GM18861 (cell line): ENCODE measurements around the gene HTR2C.
"Not testable (repeated sequence)": the region's sequence is repeated elsewhere in the genome, so short reads cannot be mapped to it uniquely, and the experiment has no call there.

Source experiments
- ATAC-seq: cut with Tn5 transposase; IDR thresholded peaks from one replicate; pipeline ENCODE4 v1.9.1; 2021; ENCODE audit not compliant: unreplicated experiment

Gene HTR2C

GRCh38 chrX:114710571-114710970 lies 126.7 kb downstream of the HTR2C start:
- ATAC-seq: no peak

GRCh38 chrX:114712466-114712865 lies 128.6 kb downstream of the HTR2C start:
- ATAC-seq: no peak

- ATAC-seq: no peak
These were observed 131.2 kb downstream of the HTR2C start for GRCh38 chrX:114715096-114715495.

DNA sequence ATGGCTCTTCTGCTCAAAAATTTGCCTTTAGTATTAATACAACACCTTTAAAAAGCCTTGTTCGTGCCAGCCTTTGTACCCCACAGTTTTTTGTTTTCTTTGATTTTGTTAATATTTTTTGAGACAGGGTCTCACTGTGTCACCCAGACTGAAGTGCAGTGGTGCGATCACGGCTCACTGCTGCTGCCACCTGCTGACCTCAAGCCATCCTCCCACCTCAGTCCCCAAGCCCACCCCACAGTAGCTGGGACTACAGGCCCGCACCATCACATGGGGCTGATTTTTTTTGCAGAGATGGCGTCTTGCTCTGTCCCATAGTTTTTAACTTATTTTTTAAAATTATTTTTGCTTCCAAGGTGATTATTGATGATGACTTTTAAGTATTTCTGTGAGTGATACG lies 134.0 kb downstream of the HTR2C start:
- no peak for ATAC-seq

GRCh38 chrX:114766541-114766940 lies 182.7 kb downstream of the HTR2C start:
- ATAC-seq: no peak

DNA sequence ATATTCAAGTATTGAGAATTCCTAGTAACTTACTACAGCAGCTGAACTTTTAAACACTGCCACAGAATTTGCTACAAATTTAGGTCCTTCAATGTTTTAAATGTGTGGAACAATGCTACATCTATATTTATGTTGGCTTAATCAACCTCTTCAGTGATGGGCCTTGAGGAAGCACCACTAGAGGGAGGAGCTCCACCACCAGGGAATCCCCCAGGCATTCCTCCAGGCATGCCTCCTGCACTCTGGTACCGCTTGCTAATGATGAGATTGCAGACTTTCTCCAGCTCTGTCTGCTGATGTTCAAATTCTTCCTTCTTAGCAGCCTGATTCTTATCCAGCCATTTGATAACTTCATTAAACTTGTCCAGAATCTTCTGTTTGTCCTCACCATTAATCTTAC lies 190.8 kb downstream of the HTR2C start:
- no peak for ATAC-seq

DNA sequence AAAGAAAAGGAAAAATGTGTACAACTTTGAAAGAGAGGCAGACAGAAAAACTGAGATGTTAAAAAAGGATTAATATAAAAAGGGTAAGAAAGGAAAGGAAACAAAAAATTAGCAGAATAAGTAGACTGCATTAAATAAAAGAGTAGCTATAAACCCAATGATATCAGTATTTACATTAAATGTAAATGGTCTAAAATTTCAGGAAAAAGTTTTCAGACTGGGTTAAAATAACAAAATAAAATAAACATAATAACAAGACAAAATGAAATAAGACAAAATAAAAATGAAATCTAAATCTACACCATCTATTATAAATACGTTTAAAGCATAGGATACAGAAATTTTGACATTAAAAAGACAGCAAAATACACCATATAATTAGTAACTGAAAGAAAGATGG lies 199.0 kb downstream of the HTR2C start:
- no peak for ATAC-seq

- no peak for ATAC-seq
These were observed 203.2 kb downstream of the HTR2C start for GRCh38 chrX:114787061-114787460.

- ATAC-seq: no peak
These were observed 213.6 kb downstream of the HTR2C start for GRCh38 chrX:114797494-114797893.

DNA sequence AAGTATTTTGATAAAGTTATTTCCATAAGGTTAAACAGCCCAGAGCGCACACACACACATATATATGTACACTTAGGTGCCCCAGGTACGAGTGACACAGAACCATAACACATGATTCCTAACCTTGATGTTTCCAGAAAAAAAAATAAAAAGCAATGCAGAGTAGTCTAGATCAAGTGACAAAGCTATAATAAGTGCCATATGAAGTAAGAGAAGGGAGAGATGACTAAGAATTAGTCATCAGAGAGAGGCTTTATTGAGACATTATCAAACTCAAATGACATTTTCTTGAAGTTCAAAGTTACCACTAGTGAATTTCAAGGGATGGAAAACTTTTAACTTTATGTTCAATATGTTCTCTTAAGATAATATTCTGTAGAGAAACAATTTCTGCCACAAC lies 215.0 kb downstream of the HTR2C start:
- ATAC-seq: no peak

DNA sequence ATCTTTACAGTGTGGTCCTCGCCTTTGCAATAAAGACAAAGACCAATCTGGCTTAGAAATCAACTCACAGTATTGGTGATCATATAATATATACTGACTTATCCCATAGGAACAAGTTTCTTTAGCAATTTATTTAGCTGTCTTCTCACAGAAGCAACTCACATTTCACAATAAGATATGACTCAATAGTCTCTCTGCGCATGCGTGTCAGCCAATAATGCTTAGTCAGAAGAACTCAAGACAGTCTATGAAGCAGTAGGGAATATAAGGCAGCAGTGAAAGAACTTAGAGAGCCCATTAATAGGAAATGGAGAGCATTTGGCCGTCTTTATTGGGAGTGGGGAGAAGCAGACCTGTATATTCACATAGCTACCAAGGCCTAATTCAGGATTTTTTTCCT lies 216.8 kb downstream of the HTR2C start:
- ATAC-seq: no peak

GRCh38 chrX:114819509-114819908 lies 235.6 kb downstream of the HTR2C start:
- ATAC-seq: no peak

DNA sequence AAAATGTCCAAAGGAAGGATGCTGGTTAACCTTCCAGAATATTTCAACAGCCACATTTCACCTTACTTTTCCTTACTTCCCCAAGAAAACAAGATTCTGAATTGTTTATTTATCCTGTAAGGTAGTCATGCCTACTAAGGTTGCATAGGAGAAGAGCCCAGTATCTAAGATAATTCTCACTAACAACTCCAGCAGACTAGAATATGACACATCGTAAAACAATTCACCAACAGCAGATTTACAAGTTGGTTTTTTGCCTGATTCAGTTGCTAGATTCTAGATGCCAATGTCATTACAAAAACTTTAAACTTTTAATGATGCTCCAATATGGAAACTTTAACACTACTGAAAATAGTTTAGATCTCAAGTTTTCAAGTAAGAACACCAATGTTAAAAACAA lies 257.2 kb downstream of the HTR2C start:
- ATAC-seq: no peak

- no peak for ATAC-seq
These were observed 258.3 kb downstream of the HTR2C start for GRCh38 chrX:114842181-114842580.

GRCh38 chrX:114889481-114889880 lies 305.6 kb downstream of the HTR2C start:
- ATAC-seq: no peak

DNA sequence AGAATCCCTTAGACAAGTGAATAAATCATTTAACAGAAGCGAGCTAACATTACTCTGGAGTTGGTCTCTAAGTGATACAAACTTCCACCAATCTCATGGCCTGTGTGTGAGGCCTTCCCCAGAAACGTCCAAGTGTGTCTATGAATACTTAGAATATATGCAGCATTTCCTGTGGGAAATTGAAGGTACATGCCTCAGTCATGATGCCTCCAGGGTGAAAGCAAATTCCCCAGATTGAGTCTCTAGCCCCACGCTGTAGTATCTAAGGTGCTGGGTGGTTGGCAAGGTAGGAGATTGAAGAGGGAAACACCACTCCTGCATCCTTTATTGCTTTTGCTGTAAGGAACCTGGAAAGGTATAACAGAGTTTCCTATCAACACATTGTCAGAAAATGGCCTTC lies 319.7 kb downstream of the HTR2C start:
- ATAC-seq: no peak

DNA sequence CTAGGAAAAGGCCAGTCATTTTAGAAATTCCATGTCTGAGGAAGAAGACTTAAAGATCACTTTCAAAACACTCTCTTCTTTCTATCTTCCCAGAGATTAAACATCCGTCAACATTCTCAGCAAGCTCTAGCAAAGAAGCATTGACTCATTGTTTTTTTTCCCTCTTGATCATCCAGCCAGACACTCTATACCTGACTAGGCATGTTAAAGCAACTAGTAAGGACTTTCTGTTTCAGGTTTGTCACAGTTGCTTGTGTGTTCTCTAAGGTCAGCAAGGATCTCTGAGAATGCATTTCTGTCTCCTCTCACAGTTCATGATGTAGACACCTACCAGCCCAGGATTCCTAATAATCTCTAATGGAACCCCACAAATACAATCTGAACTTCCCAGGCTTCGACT lies 321.4 kb downstream of the HTR2C start:
- ATAC-seq: no peak

DNA sequence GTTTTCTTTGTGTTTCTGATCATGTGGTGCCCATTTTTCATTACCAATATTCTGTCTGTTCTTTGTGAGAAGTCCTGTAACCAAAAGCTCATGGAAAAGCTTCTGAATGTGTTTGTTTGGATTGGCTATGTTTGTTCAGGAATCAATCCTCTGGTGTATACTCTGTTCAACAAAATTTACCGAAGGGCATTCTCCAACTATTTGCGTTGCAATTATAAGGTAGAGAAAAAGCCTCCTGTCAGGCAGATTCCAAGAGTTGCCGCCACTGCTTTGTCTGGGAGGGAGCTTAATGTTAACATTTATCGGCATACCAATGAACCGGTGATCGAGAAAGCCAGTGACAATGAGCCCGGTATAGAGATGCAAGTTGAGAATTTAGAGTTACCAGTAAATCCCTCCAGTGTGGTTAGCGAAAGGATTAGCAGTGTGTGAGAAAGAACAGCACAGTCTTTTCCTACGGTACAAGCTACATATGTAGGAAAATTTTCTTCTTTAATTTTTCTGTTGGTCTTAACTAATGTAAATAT lies 323.2 kb downstream of the HTR2C start:
- no peak for ATAC-seq

GRCh38 chrX:114924423-114924822 lies 340.5 kb downstream of the HTR2C start:
- ATAC-seq: no peak

- ATAC-seq: no peak
These were observed 341.0 kb downstream of the HTR2C start for GRCh38 chrX:114924856-114925255.

DNA sequence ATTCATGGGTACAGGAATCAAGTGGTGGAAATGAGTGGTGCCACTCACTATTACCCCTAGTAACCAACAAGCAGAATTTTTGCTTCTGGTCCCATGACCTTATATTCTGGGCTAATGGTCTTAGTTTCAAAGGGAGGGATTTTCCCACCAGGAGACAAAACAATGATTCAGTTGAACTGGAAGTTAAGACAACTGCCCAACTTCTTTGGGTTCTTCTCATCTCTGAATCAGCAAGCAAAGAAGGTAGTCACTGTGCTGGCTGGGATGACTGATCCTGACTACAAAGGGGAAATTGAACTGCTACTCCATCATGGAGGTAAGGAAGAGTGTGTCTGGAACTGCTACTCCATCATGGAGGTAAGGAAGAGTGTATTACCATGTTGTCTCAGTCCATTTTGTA lies 346.3 kb downstream of the HTR2C start:
- no peak for ATAC-seq

DNA sequence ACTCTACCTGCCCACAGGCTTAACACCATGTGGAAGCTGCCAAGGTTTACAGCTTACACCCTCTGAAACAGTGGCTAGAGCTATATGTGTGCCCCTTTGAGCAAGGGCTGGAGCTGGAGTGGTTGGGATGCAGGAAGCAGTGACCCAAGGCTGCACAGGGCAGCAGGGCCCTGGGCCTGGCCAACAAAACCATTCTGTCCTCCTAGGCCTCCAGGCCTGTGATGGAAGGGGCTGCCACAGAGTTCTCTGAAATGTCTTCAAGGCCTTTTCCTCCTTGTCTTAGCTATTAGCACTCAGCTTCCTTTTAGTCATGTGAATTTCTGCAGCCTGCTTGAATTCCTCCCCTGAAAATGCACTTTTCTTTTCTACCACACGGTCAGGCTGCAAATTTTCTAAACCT lies 348.7 kb downstream of the HTR2C start:
- no peak for ATAC-seq

DNA sequence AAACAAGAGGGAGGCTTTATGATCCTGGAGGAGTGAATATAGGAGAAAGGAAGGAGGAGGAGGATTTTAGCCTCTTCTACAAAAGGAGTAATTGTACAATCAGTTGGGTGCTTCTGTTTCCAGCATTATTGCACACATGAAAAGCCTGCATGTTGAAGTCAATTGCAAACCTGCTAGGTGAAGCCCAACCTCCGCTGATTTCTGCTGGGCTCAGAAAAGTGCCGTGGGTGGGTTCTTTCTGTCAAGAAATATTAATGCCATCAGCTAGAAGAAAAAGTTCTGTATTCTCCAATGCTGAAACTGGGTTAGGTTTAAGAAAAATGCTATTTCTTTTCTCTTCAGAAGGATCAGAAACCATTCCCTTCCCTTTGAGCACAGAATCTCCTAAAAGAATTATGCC lies 349.4 kb downstream of the HTR2C start:
- not testable (repeated sequence) for ATAC-seq

DNA sequence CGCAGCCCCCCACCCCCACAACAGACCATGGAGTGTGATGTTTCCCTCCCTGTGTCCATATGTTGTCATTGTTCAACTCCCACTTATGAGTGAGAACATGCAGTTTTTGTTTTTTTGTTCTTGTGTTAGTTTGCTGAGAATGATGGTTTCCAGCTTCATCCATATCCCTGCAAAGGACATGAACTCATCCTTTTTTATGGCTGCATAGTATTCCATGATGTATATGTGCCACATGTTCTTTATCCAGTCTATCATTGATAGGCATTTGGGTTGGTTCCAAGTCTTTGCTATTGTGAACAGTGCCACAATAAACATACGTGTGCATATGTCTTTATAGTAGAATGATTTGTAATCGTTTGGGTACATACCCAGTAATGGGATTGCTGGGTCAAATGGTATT lies 353.2 kb downstream of the HTR2C start:
- not testable (repeated sequence) for ATAC-seq
